ENCODE measurements around the gene AGO1. TPM values are rescaled to one million over a fixed set of nuclear protein-coding genes. Genes with fewer than 3 reads are reported as not detected.

AGO1 gene
- total RNA-seq, 1 experiment from 2014 or later: 81.8 TPM

DNA sequence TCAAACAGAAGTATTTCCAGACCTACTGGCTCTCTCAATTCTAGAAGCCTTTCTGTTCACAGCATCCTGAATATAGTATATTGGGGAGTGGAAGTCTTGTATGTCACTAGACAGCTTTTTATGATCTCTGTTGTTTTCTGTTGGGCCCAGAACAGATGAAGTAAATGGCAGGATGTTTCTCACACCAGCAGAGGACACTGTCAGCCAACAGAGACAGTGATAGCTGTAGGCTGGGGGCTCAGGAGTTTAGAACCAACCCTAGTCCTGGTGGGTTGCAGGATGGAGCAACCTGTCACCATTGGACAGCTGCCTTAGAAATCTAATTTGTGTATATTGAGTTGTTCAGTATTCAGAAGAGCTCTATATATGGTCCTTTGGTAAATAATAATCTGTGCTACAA lies 16.9 kb downstream of the AGO1 start (continued):
- TF ChIP-seq ZBTB43 (CRISPR knock-in tag; IDR thresholded peaks at IDR 0.05) (no peak), SMAD3 (CRISPR knock-in tag; IDR thresholded peaks at IDR 0.05; ENCODE audit: borderline replicate concordance) (no peak), SP1 (CRISPR knock-in tag; conservative IDR thresholded peaks at IDR 0.05) (no peak), GABPB1 (CRISPR knock-in tag; IDR thresholded peaks at IDR 0.05) (no peak), GRHL2 (CRISPR knock-in tag; IDR thresholded peaks at IDR 0.05; ENCODE audit: insufficient replicate concordance, severe bottlenecking) (no peak), EMX1 (CRISPR knock-in tag; IDR thresholded peaks at IDR 0.05) (no peak), KAT7 (CRISPR knock-in tag; IDR thresholded peaks at IDR 0.05; ENCODE audit: borderline replicate concordance) (no peak), FOXJ3 (CRISPR knock-in tag; IDR thresholded peaks at IDR 0.05; ENCODE audit: borderline replicate concordance) (no peak), PRRX2 (CRISPR knock-in tag; IDR thresholded peaks at IDR 0.05) (no peak)

GRCh38 chr1:35901235-35901634 lies 18.2 kb downstream of the AGO1 start:
- TF ChIP-seq TEAD1 (CRISPR knock-in tag; IDR thresholded peaks at IDR 0.05): no peak
- TF ChIP-seq, protein P1, sequence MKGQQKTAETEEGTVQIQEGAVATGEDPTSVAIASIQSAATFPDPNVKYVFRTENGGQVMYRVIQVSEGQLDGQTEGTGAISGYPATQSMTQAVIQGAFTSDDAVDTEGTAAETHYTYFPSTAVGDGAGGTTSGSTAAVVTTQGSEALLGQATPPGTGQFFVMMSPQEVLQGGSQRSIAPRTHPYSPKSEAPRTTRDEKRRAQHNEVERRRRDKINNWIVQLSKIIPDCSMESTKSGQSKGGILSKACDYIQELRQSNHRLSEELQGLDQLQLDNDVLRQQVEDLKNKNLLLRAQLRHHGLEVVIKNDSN (CRISPR knock-in tag; IDR thresholded peaks at IDR 0.05): no peak
- TF ChIP-seq, protein P2, sequence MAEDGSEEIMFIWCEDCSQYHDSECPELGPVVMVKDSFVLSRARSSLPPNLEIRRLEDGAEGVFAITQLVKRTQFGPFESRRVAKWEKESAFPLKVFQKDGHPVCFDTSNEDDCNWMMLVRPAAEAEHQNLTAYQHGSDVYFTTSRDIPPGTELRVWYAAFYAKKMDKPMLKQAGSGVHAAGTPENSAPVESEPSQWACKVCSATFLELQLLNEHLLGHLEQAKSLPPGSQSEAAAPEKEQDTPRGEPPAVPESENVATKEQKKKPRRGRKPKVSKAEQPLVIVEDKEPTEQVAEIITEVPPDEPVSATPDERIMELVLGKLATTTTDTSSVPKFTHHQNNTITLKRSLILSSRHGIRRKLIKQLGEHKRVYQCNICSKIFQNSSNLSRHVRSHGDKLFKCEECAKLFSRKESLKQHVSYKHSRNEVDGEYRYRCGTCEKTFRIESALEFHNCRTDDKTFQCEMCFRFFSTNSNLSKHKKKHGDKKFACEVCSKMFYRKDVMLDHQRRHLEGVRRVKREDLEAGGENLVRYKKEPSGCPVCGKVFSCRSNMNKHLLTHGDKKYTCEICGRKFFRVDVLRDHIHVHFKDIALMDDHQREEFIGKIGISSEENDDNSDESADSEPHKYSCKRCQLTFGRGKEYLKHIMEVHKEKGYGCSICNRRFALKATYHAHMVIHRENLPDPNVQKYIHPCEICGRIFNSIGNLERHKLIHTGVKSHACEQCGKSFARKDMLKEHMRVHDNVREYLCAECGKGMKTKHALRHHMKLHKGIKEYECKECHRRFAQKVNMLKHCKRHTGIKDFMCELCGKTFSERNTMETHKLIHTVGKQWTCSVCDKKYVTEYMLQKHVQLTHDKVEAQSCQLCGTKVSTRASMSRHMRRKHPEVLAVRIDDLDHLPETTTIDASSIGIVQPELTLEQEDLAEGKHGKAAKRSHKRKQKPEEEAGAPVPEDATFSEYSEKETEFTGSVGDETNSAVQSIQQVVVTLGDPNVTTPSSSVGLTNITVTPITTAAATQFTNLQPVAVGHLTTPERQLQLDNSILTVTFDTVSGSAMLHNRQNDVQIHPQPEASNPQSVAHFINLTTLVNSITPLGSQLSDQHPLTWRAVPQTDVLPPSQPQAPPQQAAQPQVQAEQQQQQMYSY (CRISPR knock-in tag; IDR thresholded peaks at IDR 0.05): no peak
- TF ChIP-seq AR (CRISPR knock-in tag; IDR thresholded peaks at IDR 0.05): no peak
- no peak for TF ChIP-seq STAT6 (CRISPR knock-in tag; conservative IDR thresholded peaks at IDR 0.05; ENCODE audit: low read depth)
- TF ChIP-seq CBFB (CRISPR knock-in tag; IDR thresholded peaks at IDR 0.05; ENCODE audit: low read depth): no peak
- no peak for TF ChIP-seq MYBL2 (CRISPR knock-in tag; IDR thresholded peaks at IDR 0.05)
- no peak for TF ChIP-seq SMAD3 (CRISPR knock-in tag; IDR thresholded peaks at IDR 0.05; ENCODE audit: borderline replicate concordance)
- no peak for TF ChIP-seq FOXP1 (CRISPR knock-in tag; IDR thresholded peaks at IDR 0.05; ENCODE audit: borderline replicate concordance)
- no peak for TF ChIP-seq ZNF317 (CRISPR knock-in tag; IDR thresholded peaks at IDR 0.05; ENCODE audit: borderline replicate concordance, low read depth)
- no peak for TF ChIP-seq ZNF138 (CRISPR knock-in tag; conservative IDR thresholded peaks at IDR 0.05)
- no peak for TF ChIP-seq FOXK1 (CRISPR knock-in tag; IDR thresholded peaks at IDR 0.05)
- no peak for TF ChIP-seq GTF2I (CRISPR knock-in tag; conservative IDR thresholded peaks at IDR 0.05)
- CTCF ChIA-PET: no interaction called here
- Mint-ChIP-seq H3K27me3 (ENCODE audit: low read depth) (no peaks in the 10 kb centered on the region), H3K4me3 (no peak overlapping the region), H3K4me1 (no peaks in the 10 kb centered on the region), H3K27ac (0 out of 2 replicates have a peak overlapping the region, but pooled peaks have one; percentile 38), H3K36me3 (peaks cover 82% of the 10 kb centered on the region), H3K9me3 (no peaks in the 10 kb centered on the region; the same call in 1 of the 2 replicates)
- POLR2A ChIA-PET: no interaction called here
- DNase-seq (ENCODE audit: low spot score) (no peak), ATAC-seq (no peak)
